ENCODE data around the gene ERBB4. TPM values are rescaled to one million over a fixed set of nuclear protein-coding genes. Genes with fewer than 3 reads are reported as not detected.

Gene ERBB4
- total RNA-seq, 1 experiment from 2014 or later = 0.04 TPM

DNA sequence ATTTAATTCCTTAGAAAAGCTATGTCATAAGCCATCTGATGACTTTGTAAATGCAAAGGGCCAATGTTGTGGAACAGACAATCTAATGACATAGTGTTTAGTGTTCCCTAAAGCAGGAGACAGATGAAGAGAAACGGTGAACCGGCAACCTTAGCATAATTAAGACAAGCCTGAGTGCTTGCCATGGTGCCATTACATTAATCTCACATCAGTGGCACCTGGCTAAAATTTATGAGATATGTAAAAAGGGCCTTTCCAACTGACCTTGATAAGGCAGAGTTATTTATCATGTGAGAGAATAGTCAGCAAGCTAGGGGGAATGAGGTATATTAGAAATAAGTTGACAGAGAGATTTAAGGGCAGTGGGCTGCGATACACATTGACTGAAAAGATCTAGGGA lies 261.8 kb downstream of the ERBB4 start:
- Mint-ChIP-seq H3K4me1 (no peaks in the 10 kb centered on the region), H3K27ac (no peak overlapping the region), H3K4me3 (no peak overlapping the region), H3K27me3 (ENCODE audit: low read depth) (no peaks in the 10 kb centered on the region), H3K36me3 (ENCODE audit: insufficient read depth in 1 of 3, low read depth in 3 of 3) (no peaks in the 10 kb centered on the region), H3K9me3 (no peaks in the 10 kb centered on the region)
- Histone ChIP-seq H3K9ac (ENCODE audit: extremely low read depth, insufficient read length, low read length) (no peak overlapping the region), H3T11ph (ENCODE audit: low read length) (no peak overlapping the region), H3K9me3 (ENCODE audit: control insufficient read depth, low read depth, low read length) (no peaks in the 10 kb centered on the region), H2BK120ac (ENCODE audit: low read depth, low read length, poor library complexity, severe bottlenecking) (no peak overlapping the region), H4K91ac (ENCODE audit: insufficient read length, low read depth, low read length) (no peak overlapping the region), H3K79me2 (ENCODE audit: insufficient read depth, low read length) (no peaks in the 10 kb centered on the region), H3K18ac (ENCODE audit: insufficient read length, low read depth, low read length) (no peak overlapping the region), H3K4me1 (ENCODE audit: insufficient read depth, low read length) (no peaks in the 10 kb centered on the region), H3K14ac (ENCODE audit: insufficient read depth, low read length) (no peak overlapping the region), H3K79me1 (ENCODE audit: insufficient read depth, low read depth, low read length, poor library complexity, severe bottlenecking) (no peaks in the 10 kb centered on the region), H4K20me1 (ENCODE audit: control insufficient read depth, insufficient read depth, insufficient read length) (no peaks in the 10 kb centered on the region), H3K23me2 (ENCODE audit: insufficient read length, low read depth, low read length, poor library complexity, severe bottlenecking) (no peaks in the 10 kb centered on the region), H3K56ac (ENCODE audit: insufficient read length, low read depth, low read length) (no peak overlapping the region), H2BK12ac (ENCODE audit: insufficient read length, low read depth, low read length) (no peak overlapping the region), H4K8ac (replicated peaks; ENCODE audit: insufficient read length, low read depth, low read length) (no peak overlapping the region), H2AFZ (ENCODE audit: low read length) (no peak overlapping the region), H2BK5ac (ENCODE audit: insufficient read length, low read length) (no peak overlapping the region), H4K5ac (ENCODE audit: insufficient read length, low read depth, low read length) (no peak overlapping the region), H2BK15ac (ENCODE audit: low read depth, low read length) (no peak overlapping the region), H2BK20ac (ENCODE audit: low read depth, low read length, poor library complexity, severe bottlenecking) (no peak overlapping the region), H2AK5ac (ENCODE audit: insufficient read length, low read length) (no peak overlapping the region), H3K27me3 (ENCODE audit: insufficient read depth, low read length) (no peaks in the 10 kb centered on the region; the same call in 1 of the 2 replicates), H3K23ac (ENCODE audit: insufficient read length, low read depth, low read length) (no peak overlapping the region), H3K4me2 (ENCODE audit: insufficient read depth, insufficient read length, low read length) (no peak overlapping the region), H3K27ac (ENCODE audit: insufficient read length, low read depth, low read length) (no peak overlapping the region), H3K4ac (ENCODE audit: low read depth, low read length) (no peak overlapping the region)
- DNase-seq = no peak
- WGBS (ENCODE audit: extremely low coverage, insufficient read length, low lambda C conversion rate) = no CpG with 5 or more reads among the region's 3 CpGs
- TF ChIP-seq, protein P1, sequence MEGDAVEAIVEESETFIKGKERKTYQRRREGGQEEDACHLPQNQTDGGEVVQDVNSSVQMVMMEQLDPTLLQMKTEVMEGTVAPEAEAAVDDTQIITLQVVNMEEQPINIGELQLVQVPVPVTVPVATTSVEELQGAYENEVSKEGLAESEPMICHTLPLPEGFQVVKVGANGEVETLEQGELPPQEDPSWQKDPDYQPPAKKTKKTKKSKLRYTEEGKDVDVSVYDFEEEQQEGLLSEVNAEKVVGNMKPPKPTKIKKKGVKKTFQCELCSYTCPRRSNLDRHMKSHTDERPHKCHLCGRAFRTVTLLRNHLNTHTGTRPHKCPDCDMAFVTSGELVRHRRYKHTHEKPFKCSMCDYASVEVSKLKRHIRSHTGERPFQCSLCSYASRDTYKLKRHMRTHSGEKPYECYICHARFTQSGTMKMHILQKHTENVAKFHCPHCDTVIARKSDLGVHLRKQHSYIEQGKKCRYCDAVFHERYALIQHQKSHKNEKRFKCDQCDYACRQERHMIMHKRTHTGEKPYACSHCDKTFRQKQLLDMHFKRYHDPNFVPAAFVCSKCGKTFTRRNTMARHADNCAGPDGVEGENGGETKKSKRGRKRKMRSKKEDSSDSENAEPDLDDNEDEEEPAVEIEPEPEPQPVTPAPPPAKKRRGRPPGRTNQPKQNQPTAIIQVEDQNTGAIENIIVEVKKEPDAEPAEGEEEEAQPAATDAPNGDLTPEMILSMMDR (conservative IDR thresholded peaks at IDR 0.05) = no peak

Data from H9 (cell line).